GM12878 (cell line): Measurements from ENCODE around the gene ELANE. TPM values are rescaled to one million over a fixed set of nuclear protein-coding genes. Genes with fewer than 3 reads are reported as not detected.

Experiments used
- ATAC-seq: fragments of 200-7000 bp; cut with Tn5 transposase; 3 replicates; pipeline ENCODE4 v1.9.1; 2020; ENCODE audit warnings: mild to moderate bottlenecking, moderate library complexity
- BruUV-seq: library from RNA; stranded (reverse); fragments of 400-500 nt; replicated peaks from 2 replicates; lab custom pipeline; 2021; lab: Mats Ljungman, UMichigan
- CTCF ChIA-PET: fragments of 300-600 bp; sonication (Branson Sonifier 250); formaldehyde crosslinking; extraction: SDS; loops from one replicate; lab custom pipeline; 2021; ENCODE audit warnings: inconsistent platforms; lab: Yijun Ruan, JAX
- POLR2A ChIA-PET: fragments of 350-600 bp; formaldehyde crosslinking; extraction: SDS; loops from one replicate; lab custom pipeline; 2021; ENCODE audit warnings: inconsistent platforms; lab: Charles Lee
- RAD21 ChIA-PET: fragments of 300-600 bp; sonication (Branson Sonifier 250); formaldehyde crosslinking; loops from one replicate; lab custom pipeline; 2023; ENCODE audit warnings: antibody characterized with exemption; ENCODE audit not compliant: unreplicated experiment; lab: Charles Lee
- SMC1A ChIA-PET: fragments of 300-600 bp; sonication (Branson Sonifier 250); formaldehyde crosslinking; loops from one replicate; lab custom pipeline; 2023; ENCODE audit not compliant: unreplicated experiment, uncharacterized antibody; lab: Charles Lee
- DNase-seq: peaks from one replicate; pipeline ENCODE4 v3.0.0-alpha.2; 2011; ENCODE audit warnings: low read depth, low spot score
- FAIRE-seq: peaks from 3 replicates; lab custom pipeline; 2011; peaks lifted over from hg19 to GRCh38; lab: Jason Lieb, UNC
- H2AFZ ChIP-seq: 2 replicates; pipeline ENCODE4 v1.6.0; 2011; ENCODE audit warnings: low read depth, low read length, control low read depth; ENCODE audit not compliant: control insufficient read depth
- H3K27ac ChIP-seq: 2 replicates; pipeline ENCODE4 v1.5.1; 2011; ENCODE audit warnings: control low read depth; ENCODE audit not compliant: control insufficient read depth, insufficient read depth
- H3K27me3 ChIP-seq, 2 experiments: replicated peaks in 1 of 2; 2 replicates each; pipeline versions ENCODE4 v1.6.0 to v1.6.1; 2011; ENCODE audit warnings: low read length in 1 of 2; ENCODE audit not compliant: control insufficient read depth in 2 of 2, insufficient read depth in 2 of 2
- H3K36me3 ChIP-seq, 2 experiments: 2 replicates each; pipeline ENCODE4 v1.5.1; 2011; ENCODE audit warnings: low read length in 1 of 2; ENCODE audit not compliant: control insufficient read depth in 2 of 2, insufficient read depth in 2 of 2
- H3K4me1 ChIP-seq: 2 replicates; pipeline ENCODE4 v1.6.1; 2011; ENCODE audit warnings: mild to moderate bottlenecking, low read length, moderate library complexity, mixed read lengths; ENCODE audit not compliant: control insufficient read depth, insufficient read depth
- H3K4me2 ChIP-seq: 2 replicates; pipeline ENCODE4 v1.6.0; 2011; ENCODE audit warnings: control low read depth; ENCODE audit not compliant: control insufficient read depth, insufficient read depth
- H3K4me3 ChIP-seq: fragments of 200-600 bp; sonication (generic); 2 replicates; pipeline ENCODE4 v1.5.1; 2016
- H3K79me2 ChIP-seq: 2 replicates; pipeline ENCODE4 v1.6.0; 2011; ENCODE audit warnings: low read length; ENCODE audit not compliant: control insufficient read depth, insufficient read depth
- H3K9ac ChIP-seq: 2 replicates; pipeline ENCODE4 v1.8.0; 2011; ENCODE audit warnings: low read length, control low read depth, mixed read lengths; ENCODE audit not compliant: control insufficient read depth, insufficient read depth
- H3K9me3 ChIP-seq: replicated peaks from 3 replicates; pipeline ENCODE4 v1.5.1; 2011; ENCODE audit warnings: mild to moderate bottlenecking, low read length; ENCODE audit not compliant: control insufficient read depth, insufficient read depth
- H4K20me1 ChIP-seq: 2 replicates; pipeline ENCODE4 v1.6.0; 2011; ENCODE audit not compliant: control insufficient read depth, insufficient read depth
- NFYA ChIP-seq: IDR thresholded peaks from 2 replicates; pipeline ENCODE4 v1.6.1; 2011; ENCODE audit warnings: low read depth, mild to moderate bottlenecking, low read length, improper control_type of control experiment, borderline replicate concordance
- POLR2A ChIP-seq: IDR thresholded peaks from 2 replicates; pipeline ENCODE4 v1.6.1; 2011; ENCODE audit warnings: low read depth, mild to moderate bottlenecking, low read length
- POLR2AphosphoS2 ChIP-seq: IDR thresholded peaks from 2 replicates; pipeline ENCODE4 v1.6.1; 2011; ENCODE audit warnings: low read depth, mild to moderate bottlenecking, low read length, improper control_type of control experiment, moderate library complexity
- POLR2AphosphoS5 ChIP-seq: IDR thresholded peaks from 2 replicates; pipeline ENCODE4 v1.6.1; 2011; ENCODE audit warnings: mild to moderate bottlenecking, low read length, inconsistent platforms
- WGBS: methylation state at CpG from one replicate; pipeline ENCODE4 v1.1.6; 2016; ENCODE audit warnings: low lambda C conversion rate; ENCODE audit not compliant: insufficient replicate concordance, insufficient coverage; ENCODE audit errors: missing lambda C conversion rate; 5-methylcytosine and 5-hydroxymethylcytosine counted together
- in situ Hi-C: fragments of 300-500 bp; cut with MboI; formaldehyde crosslinking; loops from 9 replicates; pipeline ENCODE4 v1.14.3; 2018; ENCODE audit warnings: mixed read lengths
- intact Hi-C: fragments of 100-400 bp; cut with micrococcal nuclease; formaldehyde crosslinking; loops from one replicate; pipeline ENCODE4 v1.14.2; 2022; ENCODE audit not compliant: unreplicated experiment
- polyA plus RNA-seq, 11 experiments: library from polyadenylated mRNA; depleted of rRNA in 4 of 11; unstranded in 6 of 11; stranded (reverse) in 5 of 11; fragments of >200 nt; fragmentation: Nextera tagmentation in 4 of 11; fragmentation: Illumina TruSeq in 1 of 11; extraction: Ambion mirVana in 4 of 11; extraction: Trizol in 1 of 11; gene quantifications; 1 replicate in 1 of 11; 2 replicates in 10 of 11; pipeline versions ENCODE4 v1.2.1 to v1.2.3, GENCODE V29; 2011 to 2016; ENCODE audit warnings: inconsistent platforms in 2 of 11, missing spikeins in 2 of 11, low read depth in 1 of 11
- total RNA-seq, 4 experiments: library from RNA; depleted of rRNA in 3 of 4; stranded (reverse); fragments of >200 nt in 3 of 4; fragmentation: Illumina TruSeq in 1 of 4; extraction: Trizol in 1 of 4; gene quantifications; 2 replicates each; pipeline versions ENCODE4 v1.2.1 to v1.2.3, GENCODE V29; 2013 to 2021
- TF ChIP-seq, protein P1 (sequence below): fragments of 450-650 bp; formaldehyde crosslinking; IDR thresholded peaks from 2 replicates; pipeline ENCODE4 v1.4.0; 2022; ENCODE audit warnings: mild to moderate bottlenecking, moderate library complexity

Gene ELANE
- total and polyA plus RNA-seq, 10 of the 15 experiments (the other 5 are each of a cell fraction or from before 2014, with no cell fraction given) = not detected

DNA sequence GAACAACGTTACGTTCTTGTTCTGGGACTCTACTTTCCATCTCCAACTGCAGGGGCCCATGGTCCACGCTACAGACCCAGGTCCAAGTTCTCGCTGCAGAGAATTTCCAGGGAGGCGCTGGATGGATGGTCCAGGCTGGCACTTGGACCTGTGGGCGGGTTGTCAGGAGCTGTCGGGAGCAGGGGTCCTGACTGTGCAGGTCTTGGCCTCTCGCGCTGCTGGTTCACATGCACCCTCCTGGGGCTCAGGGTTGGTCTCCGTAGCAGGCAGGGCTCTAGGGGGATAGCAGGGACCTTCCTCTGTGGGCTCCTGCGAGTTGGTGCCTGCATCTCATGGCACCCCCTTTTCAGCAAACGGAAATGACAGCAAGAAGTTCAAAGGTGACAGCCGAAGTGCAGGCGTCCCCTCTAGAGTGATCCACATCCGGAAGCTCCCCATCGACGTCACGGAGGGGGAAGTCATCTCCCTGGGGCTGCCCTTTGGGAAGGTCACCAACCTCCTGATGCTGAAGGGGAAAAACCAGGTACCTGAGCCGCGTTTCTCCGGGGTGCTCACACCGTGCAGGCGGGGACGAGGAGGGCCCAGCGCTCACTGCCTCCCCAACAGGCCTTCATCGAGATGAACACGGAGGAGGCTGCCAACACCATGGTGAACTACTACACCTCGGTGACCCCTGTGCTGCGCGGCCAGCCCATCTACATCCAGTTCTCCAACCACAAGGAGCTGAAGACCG is 48.3 kb upstream of the ELANE start:
- 89% methylated on average over 27 of the region's 31 CpGs for WGBS
- ChIA-PET RAD21 (no interaction called here), SMC1A (no interaction called here), POLR2A (no interaction called here), CTCF (no interaction called here)
- no TSS peak for BruUV-seq
- peaks cover 27 to 80% of the 10 kb centered on the region in 2 experiments; a peak in 3 of 4 replicates for H3K36me3 ChIP-seq
- H2AFZ ChIP-seq = no peak overlapping the region
- no peak overlapping the region for H3K27ac ChIP-seq
- no peaks in the 10 kb centered on the region for H3K9me3 ChIP-seq
- no peak for DNase-seq
- H3K9ac ChIP-seq = no peak overlapping the region
- no peaks in the 10 kb centered on the region for H3K27me3 ChIP-seq
- intact Hi-C loops (no loop called here), in situ Hi-C loops (no loop called here)
- H3K4me2 ChIP-seq = no peak overlapping the region
- no peak for FAIRE-seq
- no peak overlapping the region for H3K4me3 ChIP-seq
- peaks cover 7% of the 10 kb centered on the region; the same call in 1 of the 2 replicates for H3K4me1 ChIP-seq
- peaks cover 58% of the 10 kb centered on the region for H3K79me2 ChIP-seq
- TF ChIP-seq POLR2AphosphoS2 (0 out of 2 replicates have a peak, but pooled peaks have one; percentile 17), POLR2A (peak; percentile 53), POLR2AphosphoS5 (0 out of 2 replicates have a peak, but pooled peaks have one; percentile 49), NFYA (no peak)
- peaks cover 36% of the 10 kb centered on the region for H4K20me1 ChIP-seq
- no peak for ATAC-seq

DNA sequence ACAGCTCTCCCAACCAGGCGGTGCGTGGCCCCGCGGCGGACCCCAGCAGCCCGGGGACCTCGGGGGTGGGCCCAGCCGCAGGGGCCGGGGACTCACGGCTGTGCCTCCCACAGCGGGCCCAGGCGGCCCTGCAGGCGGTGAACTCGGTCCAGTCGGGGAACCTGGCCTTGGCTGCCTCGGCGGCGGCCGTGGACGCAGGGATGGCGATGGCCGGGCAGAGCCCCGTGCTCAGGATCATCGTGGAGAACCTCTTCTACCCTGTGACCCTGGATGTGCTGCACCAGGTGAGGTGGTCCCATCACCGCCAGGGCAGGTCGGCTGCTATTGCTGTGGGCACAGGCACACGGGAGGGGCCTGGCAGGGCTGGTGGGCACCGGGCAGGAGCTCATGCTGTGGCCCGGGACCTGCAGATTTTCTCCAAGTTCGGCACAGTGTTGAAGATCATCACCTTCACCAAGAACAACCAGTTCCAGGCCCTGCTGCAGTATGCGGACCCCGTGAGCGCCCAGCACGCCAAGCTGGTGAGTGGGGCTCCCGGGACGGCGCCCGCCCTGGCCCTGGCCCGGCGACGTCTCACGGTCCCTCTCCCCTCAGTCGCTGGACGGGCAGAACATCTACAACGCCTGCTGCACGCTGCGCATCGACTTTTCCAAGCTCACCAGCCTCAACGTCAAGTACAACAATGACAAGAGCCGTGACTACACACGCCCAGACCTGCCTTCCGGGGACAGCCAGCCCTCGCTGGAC is 47.5 kb upstream of the ELANE start:
- Histone ChIP-seq H3K4me3 (no peak overlapping the region), H3K27ac (no peak overlapping the region), H3K4me1 (peaks cover 7% of the 10 kb centered on the region; the same call in 1 of the 2 replicates), H3K4me2 (no peak overlapping the region)
- ChIA-PET SMC1A (no interaction called here), POLR2A (no interaction called here), RAD21 (no interaction called here)
- in situ Hi-C loops = no loop called here
- no peak for DNase-seq
- BruUV-seq = no TSS peak
- TF ChIP-seq, protein P1, sequence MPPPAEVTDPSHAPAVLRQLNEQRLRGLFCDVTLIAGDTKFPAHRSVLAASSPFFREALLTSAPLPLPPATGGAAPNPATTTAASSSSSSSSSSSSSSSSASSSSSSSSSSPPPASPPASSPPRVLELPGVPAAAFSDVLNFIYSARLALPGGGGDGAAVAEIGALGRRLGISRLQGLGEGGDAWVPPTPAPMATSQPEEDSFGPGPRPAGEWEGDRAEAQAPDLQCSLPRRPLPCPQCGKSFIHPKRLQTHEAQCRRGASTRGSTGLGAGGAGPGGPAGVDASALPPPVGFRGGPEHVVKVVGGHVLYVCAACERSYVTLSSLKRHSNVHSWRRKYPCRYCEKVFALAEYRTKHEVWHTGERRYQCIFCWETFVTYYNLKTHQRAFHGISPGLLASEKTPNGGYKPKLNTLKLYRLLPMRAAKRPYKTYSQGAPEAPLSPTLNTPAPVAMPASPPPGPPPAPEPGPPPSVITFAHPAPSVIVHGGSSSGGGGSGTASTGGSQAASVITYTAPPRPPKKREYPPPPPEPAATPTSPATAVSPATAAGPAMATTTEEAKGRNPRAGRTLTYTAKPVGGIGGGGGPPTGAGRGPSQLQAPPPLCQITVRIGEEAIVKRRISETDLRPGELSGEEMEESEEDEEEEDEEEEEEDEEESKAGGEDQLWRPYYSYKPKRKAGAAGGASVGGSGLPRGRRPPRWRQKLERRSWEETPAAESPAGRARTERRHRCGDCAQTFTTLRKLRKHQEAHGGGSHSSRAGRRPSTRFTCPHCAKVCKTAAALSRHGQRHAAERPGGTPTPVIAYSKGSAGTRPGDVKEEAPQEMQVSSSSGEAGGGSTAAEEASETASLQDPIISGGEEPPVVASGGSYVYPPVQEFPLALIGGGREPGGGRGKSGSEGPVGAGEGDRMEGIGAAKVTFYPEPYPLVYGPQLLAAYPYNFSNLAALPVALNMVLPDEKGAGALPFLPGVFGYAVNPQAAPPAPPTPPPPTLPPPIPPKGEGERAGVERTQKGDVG (CRISPR knock-in tag) = no peak
- peak; percentile 29; the same call in 1 of the 2 replicates for TF ChIP-seq POLR2AphosphoS5
- TF ChIP-seq, all 136 proteins: peak for 1
- ATAC-seq = no peak
- Histone ChIP-seq H3K27me3 (no peaks in the 10 kb centered on the region), H2AFZ (no peak overlapping the region), H3K9me3 (no peaks in the 10 kb centered on the region), H3K79me2 (peaks cover 50% of the 10 kb centered on the region), H4K20me1 (peaks cover 30% of the 10 kb centered on the region), H3K36me3 (peaks cover 22 to 75% of the 10 kb centered on the region in 2 experiments; a peak in 3 of 4 replicates), H3K9ac (no peak overlapping the region)
- intact Hi-C loops = no loop called here
- CTCF ChIA-PET = no interaction called here
- WGBS = 91% methylated on average over 38 of the region's 53 CpGs
- no peak for FAIRE-seq
